ENCODE data around the gene EIF2S3. TPM values are rescaled to one million over a fixed set of nuclear protein-coding genes. Genes with fewer than 3 reads are reported as not detected.

Gene EIF2S3
- total and polyA plus RNA-seq, 2 donors (not counting 1 experiment from before 2014, with no cell fraction given): 125 to 272 TPM

- Mint-ChIP-seq H3K4me1 (peaks cover 5% of the 10 kb centered on the region), H3K27me3 (no peaks in the 10 kb centered on the region), H3K27ac (no peak overlapping the region), H3K9me3 (ENCODE audit: insufficient read depth) (no peaks in the 10 kb centered on the region), H3K4me3 (no peak overlapping the region)
- no peaks in the 10 kb centered on the region for H3K9me3 ChIP-seq (ENCODE audit: control extremely low read depth in 1 of 3, control insufficient read depth in 2 of 3, insufficient read depth in 1 of 3, low read length in 2 of 3)
- no peaks in the 10 kb centered on the region for H3K27me3 ChIP-seq (replicated peaks in 1 of 4; ENCODE audit: control extremely low read depth in 1 of 4, control insufficient read depth in 3 of 4, insufficient read depth in 4 of 4, low read length in 3 of 4)
- H3K79me2 ChIP-seq (ENCODE audit: control insufficient read depth, insufficient read depth, low read length): no peaks in the 10 kb centered on the region
- peak overlapping the region; percentile 38 for H3K4me2 ChIP-seq (replicated peaks; ENCODE audit: low read depth, low read length, poor library complexity, severe bottlenecking)
- WGBS (ENCODE audit: insufficient coverage): no CpG with 5 or more reads among the region's 14 CpGs
- POLR2A ChIA-PET: no interaction called here
- ATAC-seq (ENCODE audit: low read depth) (peak; percentile 39), DNase-seq (peak; percentile 57)
- no peak overlapping the region for H3K9ac ChIP-seq (ENCODE audit: low read length)
- no peaks in the 10 kb centered on the region for H4K20me1 ChIP-seq (ENCODE audit: control insufficient read depth, insufficient read depth, low read length, poor library complexity, severe bottlenecking)
- CTCF ChIA-PET: interaction anchor here (1.3 kb wide), 1 partner anchor 56 kb away, joined by 3 read pairs; no protein-coding TSS in a partner anchor
- peaks cover 0 to 2% of the 10 kb centered on the region in 2 experiments for H3K36me3 ChIP-seq (replicated peaks in 1 of 2; ENCODE audit: control extremely low read depth in 1 of 2, control insufficient read depth in 1 of 2, extremely low read depth in 1 of 2, insufficient read depth in 2 of 2, low read length in 1 of 2)
- H3K4me3 ChIP-seq (ENCODE audit: control extremely low read depth in 1 of 5, extremely low read depth in 1 of 5, insufficient read depth in 1 of 5, low read depth in 2 of 5, low read length in 4 of 5): no peak overlapping the region
- intact Hi-C loops (cut with micrococcal nuclease): loop anchor here (1.0 kb wide), 1 partner anchor 161 kb away; no protein-coding TSS in a partner anchor
- no peak overlapping the region for H2AFZ ChIP-seq (ENCODE audit: insufficient read depth, low read depth, low read length, poor library complexity, severe bottlenecking)
- H3K27ac ChIP-seq (ENCODE audit: low read length in 2 of 2): no peak overlapping the region
- no peaks in the 10 kb centered on the region for H3K4me1 ChIP-seq (ENCODE audit: control insufficient read depth in 2 of 2, insufficient read depth in 2 of 2, low read length in 2 of 2)
- TF ChIP-seq EZH2 (IDR thresholded peaks at IDR 0.05; ENCODE audit: borderline replicate concordance, insufficient read depth, low read depth, low read length, poor library complexity, severe bottlenecking): no peak
- TF ChIP-seq CTCF (IDR thresholded peaks at IDR 0.05): peak; percentile 49
These were observed 27.0 kb downstream of the EIF2S3 start for GRCh38 chrX:24081661-24082154.

- POLR2A ChIA-PET: no interaction called here
- no peak for ATAC-seq (ENCODE audit: low read depth)
- Histone ChIP-seq H3K9ac (ENCODE audit: low read length) (no peak overlapping the region), H2AFZ (ENCODE audit: insufficient read depth, low read depth, low read length, poor library complexity, severe bottlenecking) (no peak overlapping the region), H3K4me3 (ENCODE audit: control extremely low read depth in 1 of 5, extremely low read depth in 1 of 5, insufficient read depth in 1 of 5, low read depth in 2 of 5, low read length in 4 of 5) (no peak overlapping the region), H3K79me2 (ENCODE audit: control insufficient read depth, insufficient read depth, low read length) (no peaks in the 10 kb centered on the region), H3K27ac (ENCODE audit: low read length in 2 of 2) (no peak overlapping the region), H3K9me3 (ENCODE audit: control extremely low read depth in 1 of 3, control insufficient read depth in 2 of 3, insufficient read depth in 1 of 3, low read length in 2 of 3) (no peaks in the 10 kb centered on the region), H3K4me2 (replicated peaks; ENCODE audit: low read depth, low read length, poor library complexity, severe bottlenecking) (no peak overlapping the region), H4K20me1 (ENCODE audit: control insufficient read depth, insufficient read depth, low read length, poor library complexity, severe bottlenecking) (no peaks in the 10 kb centered on the region), H3K27me3 (replicated peaks in 1 of 4; ENCODE audit: control extremely low read depth in 1 of 4, control insufficient read depth in 3 of 4, insufficient read depth in 4 of 4, low read length in 3 of 4) (no peaks in the 10 kb centered on the region), H3K36me3 (replicated peaks in 1 of 2; ENCODE audit: control extremely low read depth in 1 of 2, control insufficient read depth in 1 of 2, extremely low read depth in 1 of 2, insufficient read depth in 2 of 2, low read length in 1 of 2) (peaks cover 0 to 2% of the 10 kb centered on the region in 2 experiments), H3K4me1 (ENCODE audit: control insufficient read depth in 2 of 2, insufficient read depth in 2 of 2, low read length in 2 of 2) (no peaks in the 10 kb centered on the region)
- TF ChIP-seq EZH2 (IDR thresholded peaks at IDR 0.05; ENCODE audit: borderline replicate concordance, insufficient read depth, low read depth, low read length, poor library complexity, severe bottlenecking): no peak
- TF ChIP-seq CTCF (IDR thresholded peaks at IDR 0.05): no peak
- no CpG with 5 or more reads among the region's 2 CpGs for WGBS (ENCODE audit: insufficient coverage)
- DNase-seq: no peak
- H3K9me3 Mint-ChIP-seq (ENCODE audit: insufficient read depth): no peaks in the 10 kb centered on the region
- H3K27me3 Mint-ChIP-seq: no peaks in the 10 kb centered on the region
- no peak overlapping the region for H3K27ac Mint-ChIP-seq
- intact Hi-C loops (cut with micrococcal nuclease): loop anchor here (1.0 kb wide), 1 partner anchor 160 kb away; no protein-coding TSS in a partner anchor
- peaks cover 5% of the 10 kb centered on the region for H3K4me1 Mint-ChIP-seq
- H3K4me3 Mint-ChIP-seq: no peak overlapping the region
- CTCF ChIA-PET: interaction anchor here (0.8 to 1.3 kb wide), 2 partner anchors 57 to 160 kb away, joined by 3 read pairs; no protein-coding TSS in a partner anchor
These were observed 27.7 kb downstream of the EIF2S3 start for GRCh38 chrX:24082447-24082846.

Data from B cell (primary cell).